HCT116 (cell line): ENCODE data around the gene KRT5. TPM values are rescaled to one million over a fixed set of nuclear protein-coding genes. Genes with fewer than 3 reads are reported as not detected.

Experiments used
- ATAC-seq: fragments of 200-7000 bp; cut with Tn5 transposase; 2 replicates; pipeline ENCODE4 v1.9.1; 2020; ENCODE audit warnings: mild to moderate bottlenecking, moderate library complexity
- BruUV-seq: library from RNA; stranded (reverse); fragments of 400-500 nt; replicated peaks from 2 replicates; lab custom pipeline; 2021; lab: Mats Ljungman, UMichigan
- CTCF ChIA-PET: fragments of 300-600 bp; sonication (Branson Sonifier 250); formaldehyde crosslinking; loops from one replicate; lab custom pipeline; 2021; ENCODE audit warnings: antibody characterized with exemption; lab: Charles Lee
- POLR2A ChIA-PET: fragments of 300-600, 350-600 bp; sonication (Branson Sonifier 250); formaldehyde crosslinking; loops from one replicate; lab custom pipeline; 2021; ENCODE audit warnings: antibody characterized with exemption; lab: Charles Lee
- RAD21 ChIA-PET, 2 experiments: fragments of 300-600 bp; sonication (Branson Sonifier 250); formaldehyde crosslinking; loops; one replicate each; lab custom pipeline; 2023; ENCODE audit warnings: low total read pairs in 2 of 2; ENCODE audit not compliant: uncharacterized antibody in 2 of 2, unreplicated experiment in 2 of 2, low non-redundant PET in 1 of 2; lab: Charles Lee
- DNase-seq: peaks from one replicate; pipeline ENCODE4 v3.0.0-alpha.2; 2010; ENCODE audit warnings: low read depth, low spot score
- H2AFZ ChIP-seq: fragments of 200-600 bp; shearing (Covaris generic), sonication (generic); 2 replicates; pipeline ENCODE4 v1.6.1; 2017; ENCODE audit warnings: low read depth, mixed run types, mixed read lengths, antibody characterized with exemption, low read length; ENCODE audit not compliant: poor library complexity, severe bottlenecking
- H3K27ac ChIP-seq: 2 replicates; pipeline ENCODE4 v1.5.1; 2012; ENCODE audit warnings: low read depth, low read length
- H3K27me3 ChIP-seq: fragments of 200-600 bp; sonication (generic); 2 replicates; pipeline ENCODE4 v1.6.1; 2016; ENCODE audit warnings: mixed run types, low read length, mixed read lengths; ENCODE audit not compliant: insufficient read depth
- H3K36me3 ChIP-seq, 2 experiments: fragments of 200-500 bp in 1 of 2; fragments of 200-600 bp in 1 of 2; sonication (Bioruptor generic) in 1 of 2; sonication (generic) in 1 of 2; 2 replicates each; pipeline versions ENCODE4 v1.5.1 to v1.6.1; 2014 to 2016; ENCODE audit warnings: low read length in 2 of 2, inconsistent platforms in 1 of 2, mixed read lengths in 1 of 2, mixed run types in 1 of 2; ENCODE audit not compliant: insufficient read depth in 2 of 2, control insufficient read depth in 1 of 2
- H3K4me1 ChIP-seq, 2 experiments: fragments of 200-600 bp in 1 of 2; sonication (generic) in 1 of 2; 2 replicates each; pipeline versions ENCODE4 v1.5.1 to v1.6.1; 2012 to 2017; ENCODE audit warnings: low read length in 2 of 2, inconsistent platforms in 1 of 2, mild to moderate bottlenecking in 1 of 2, mixed read lengths in 1 of 2, mixed run types in 1 of 2, moderate library complexity in 1 of 2; ENCODE audit not compliant: insufficient read depth in 2 of 2, control insufficient read depth in 1 of 2
- H3K4me2 ChIP-seq: fragments of 200-600 bp; sonication (generic); 2 replicates; pipeline ENCODE4 v1.6.1; 2017; ENCODE audit warnings: mixed run types, low read length, mixed read lengths
- H3K4me3 ChIP-seq, 2 experiments: fragments of 200-600 bp in 1 of 2; sonication (generic) in 1 of 2; replicated peaks in 1 of 2; 2 replicates each; pipeline ENCODE4 v1.5.1; 2011 to 2016; ENCODE audit warnings: low read length in 2 of 2, control low read depth in 1 of 2, low read depth in 1 of 2, mild to moderate bottlenecking in 1 of 2, mixed read lengths in 1 of 2, mixed run types in 1 of 2
- H3K79me2 ChIP-seq: fragments of 200-600 bp; sonication (generic); 2 replicates; pipeline ENCODE4 v1.6.1; 2017; ENCODE audit warnings: mild to moderate bottlenecking, mixed run types, low read length, moderate library complexity, mixed read lengths; ENCODE audit not compliant: insufficient read depth
- H3K9ac ChIP-seq: fragments of 200-600 bp; sonication (generic); 2 replicates; pipeline ENCODE4 v1.6.1; 2016; ENCODE audit warnings: low read length, mixed read lengths
- H3K9me2 ChIP-seq: fragments of 200-600 bp; sonication (generic), shearing (Covaris generic); 2 replicates; pipeline ENCODE4 v1.6.1; 2017; ENCODE audit warnings: mixed run types, mild to moderate bottlenecking, moderate library complexity; ENCODE audit not compliant: insufficient read depth
- H3K9me3 ChIP-seq, 2 experiments: fragments of 200-500 bp in 1 of 2; fragments of 200-600 bp in 1 of 2; sonication (Bioruptor generic) in 1 of 2; sonication (generic) in 1 of 2; 2 replicates each; pipeline ENCODE4 v1.6.1; 2014 to 2017; ENCODE audit warnings: low read length in 2 of 2, mixed read lengths in 2 of 2, inconsistent platforms in 1 of 2, low read depth in 1 of 2, mild to moderate bottlenecking in 1 of 2, mixed run types in 1 of 2, moderate library complexity in 1 of 2; ENCODE audit not compliant: control insufficient read depth in 1 of 2, insufficient read depth in 1 of 2
- H4K20me1 ChIP-seq: fragments of 200-600 bp; sonication (generic), shearing (Covaris generic); 2 replicates; pipeline ENCODE4 v1.6.1; 2017; ENCODE audit warnings: mixed run types, mild to moderate bottlenecking, moderate library complexity; ENCODE audit not compliant: insufficient read depth
- CBX3 ChIP-seq: IDR thresholded peaks from 2 replicates; pipeline ENCODE4 v1.6.1; 2012; ENCODE audit warnings: low read depth
- EZH2phosphoT487 ChIP-seq: fragments of 200-600 bp; IDR thresholded peaks from 2 replicates; pipeline ENCODE4 v1.6.1; 2018; ENCODE audit warnings: antibody characterized with exemption, borderline replicate concordance
- JUND ChIP-seq: IDR thresholded peaks from 2 replicates; pipeline ENCODE4 v1.6.1; 2012
- POLR2AphosphoS5 ChIP-seq: IDR thresholded peaks from 2 replicates; pipeline ENCODE4 v1.6.1; 2011; ENCODE audit warnings: mild to moderate bottlenecking, low read depth, low read length, moderate library complexity
- RAD21 ChIP-seq: IDR thresholded peaks from 2 replicates; pipeline ENCODE4 v1.6.1; 2012; ENCODE audit warnings: low read depth, mild to moderate bottlenecking
- SIN3A ChIP-seq: IDR thresholded peaks from 2 replicates; pipeline ENCODE4 v1.6.1; 2012; ENCODE audit warnings: low read depth
- TCF7L2 ChIP-seq: IDR thresholded peaks from 2 replicates; pipeline ENCODE4 v1.7.0; 2011; ENCODE audit warnings: borderline replicate concordance, inconsistent platforms; ENCODE audit not compliant: insufficient read depth, insufficient read length; ENCODE audit errors: extremely low read depth
- YY1 ChIP-seq: IDR thresholded peaks from 2 replicates; pipeline ENCODE4 v1.6.1; 2011; ENCODE audit warnings: low read length, low read depth, moderate library complexity, mild to moderate bottlenecking; ENCODE audit not compliant: insufficient replicate concordance; ENCODE audit errors: extremely low read depth
- ZFX ChIP-seq: fragments of 450-650 bp; IDR thresholded peaks from 2 replicates; pipeline ENCODE4 v1.6.1; 2017
- intact Hi-C: fragments of 100-400 bp; cut with micrococcal nuclease; formaldehyde crosslinking; loops from 2 replicates; pipeline ENCODE4 v1.10.0; 2022
- total RNA-seq: library from RNA; stranded (reverse); gene quantifications from one replicate; pipeline ENCODE4 v1.2.1, GENCODE V29; 2021; ENCODE audit not compliant: unreplicated experiment
- TF ChIP-seq, protein P1 (sequence below), 3 experiments: fragments of 200-600 bp in 1 of 3; sonication (generic) in 1 of 3; IDR thresholded peaks in 2 of 3; conservative IDR thresholded peaks in 1 of 3; 2 replicates each; pipeline ENCODE4 v1.5.1; 2012 to 2017; ENCODE audit warnings: low read depth in 2 of 3, low read length in 2 of 3, antibody characterized with exemption in 1 of 3, borderline replicate concordance in 1 of 3, control low read depth in 1 of 3, mild to moderate bottlenecking in 1 of 3, mixed read lengths in 1 of 3, mixed run types in 1 of 3, moderate library complexity in 1 of 3; ENCODE audit not compliant: insufficient read depth in 1 of 3
- TF ChIP-seq, protein P2 (sequence below): IDR thresholded peaks from 2 replicates; pipeline ENCODE4 v1.6.1; 2012
- TF ChIP-seq, protein P3 (sequence below): IDR thresholded peaks from 2 replicates; pipeline ENCODE4 v1.6.1; 2011; ENCODE audit warnings: mild to moderate bottlenecking, low read length, moderate library complexity; ENCODE audit not compliant: insufficient replicate concordance; ENCODE audit errors: extremely low read depth
- TF ChIP-seq, protein P4 (sequence below): IDR thresholded peaks from 2 replicates; pipeline ENCODE4 v1.6.1; 2012

The KRT5 gene
- total RNA-seq, 1 experiment from 2014 or later = 0.44 TPM

DNA sequence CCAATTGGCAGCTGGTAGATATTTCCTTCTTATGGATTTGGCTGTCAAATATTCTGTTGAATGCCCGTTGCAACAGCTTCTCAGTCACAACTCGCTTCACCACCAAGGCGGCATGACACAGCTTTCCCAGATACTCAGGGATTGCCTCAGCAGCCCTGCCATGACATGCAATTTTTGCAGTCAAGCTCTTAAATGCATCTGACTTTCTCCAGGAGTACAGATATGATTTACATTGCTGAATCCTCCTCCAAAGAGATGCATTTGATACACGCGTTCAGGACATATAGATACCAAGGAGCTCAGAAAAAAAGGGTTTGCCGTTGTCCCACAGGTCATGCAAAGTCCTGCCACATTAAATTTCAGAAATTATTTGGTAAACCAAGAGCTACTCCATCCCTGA is 6.5 kb downstream of the KRT5 start:
- no peaks in the 10 kb centered on the region for H3K27me3 ChIP-seq
- TF ChIP-seq ZFX = no peak
- TF ChIP-seq POLR2AphosphoS5 = no peak
- TF ChIP-seq RAD21 = no peak
- TF ChIP-seq, protein P1, sequence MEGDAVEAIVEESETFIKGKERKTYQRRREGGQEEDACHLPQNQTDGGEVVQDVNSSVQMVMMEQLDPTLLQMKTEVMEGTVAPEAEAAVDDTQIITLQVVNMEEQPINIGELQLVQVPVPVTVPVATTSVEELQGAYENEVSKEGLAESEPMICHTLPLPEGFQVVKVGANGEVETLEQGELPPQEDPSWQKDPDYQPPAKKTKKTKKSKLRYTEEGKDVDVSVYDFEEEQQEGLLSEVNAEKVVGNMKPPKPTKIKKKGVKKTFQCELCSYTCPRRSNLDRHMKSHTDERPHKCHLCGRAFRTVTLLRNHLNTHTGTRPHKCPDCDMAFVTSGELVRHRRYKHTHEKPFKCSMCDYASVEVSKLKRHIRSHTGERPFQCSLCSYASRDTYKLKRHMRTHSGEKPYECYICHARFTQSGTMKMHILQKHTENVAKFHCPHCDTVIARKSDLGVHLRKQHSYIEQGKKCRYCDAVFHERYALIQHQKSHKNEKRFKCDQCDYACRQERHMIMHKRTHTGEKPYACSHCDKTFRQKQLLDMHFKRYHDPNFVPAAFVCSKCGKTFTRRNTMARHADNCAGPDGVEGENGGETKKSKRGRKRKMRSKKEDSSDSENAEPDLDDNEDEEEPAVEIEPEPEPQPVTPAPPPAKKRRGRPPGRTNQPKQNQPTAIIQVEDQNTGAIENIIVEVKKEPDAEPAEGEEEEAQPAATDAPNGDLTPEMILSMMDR (IDR thresholded peaks at IDR 0.05 in 2 of 3, conservative IDR thresholded peaks at IDR 0.05 in 1 of 3; ENCODE audit: borderline replicate concordance in 1 of 3, insufficient read depth in 1 of 3, low read depth in 2 of 3, low read length in 2 of 3) = no peak
- no peak for TF ChIP-seq TCF7L2
- no peak for TF ChIP-seq EZH2phosphoT487
- TF ChIP-seq YY1 = no peak
- no peak for TF ChIP-seq CBX3
- TF ChIP-seq, protein P2, sequence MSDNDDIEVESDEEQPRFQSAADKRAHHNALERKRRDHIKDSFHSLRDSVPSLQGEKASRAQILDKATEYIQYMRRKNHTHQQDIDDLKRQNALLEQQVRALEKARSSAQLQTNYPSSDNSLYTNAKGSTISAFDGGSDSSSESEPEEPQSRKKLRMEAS = no peak
- no peak for TF ChIP-seq JUND
- TF ChIP-seq, protein P3, sequence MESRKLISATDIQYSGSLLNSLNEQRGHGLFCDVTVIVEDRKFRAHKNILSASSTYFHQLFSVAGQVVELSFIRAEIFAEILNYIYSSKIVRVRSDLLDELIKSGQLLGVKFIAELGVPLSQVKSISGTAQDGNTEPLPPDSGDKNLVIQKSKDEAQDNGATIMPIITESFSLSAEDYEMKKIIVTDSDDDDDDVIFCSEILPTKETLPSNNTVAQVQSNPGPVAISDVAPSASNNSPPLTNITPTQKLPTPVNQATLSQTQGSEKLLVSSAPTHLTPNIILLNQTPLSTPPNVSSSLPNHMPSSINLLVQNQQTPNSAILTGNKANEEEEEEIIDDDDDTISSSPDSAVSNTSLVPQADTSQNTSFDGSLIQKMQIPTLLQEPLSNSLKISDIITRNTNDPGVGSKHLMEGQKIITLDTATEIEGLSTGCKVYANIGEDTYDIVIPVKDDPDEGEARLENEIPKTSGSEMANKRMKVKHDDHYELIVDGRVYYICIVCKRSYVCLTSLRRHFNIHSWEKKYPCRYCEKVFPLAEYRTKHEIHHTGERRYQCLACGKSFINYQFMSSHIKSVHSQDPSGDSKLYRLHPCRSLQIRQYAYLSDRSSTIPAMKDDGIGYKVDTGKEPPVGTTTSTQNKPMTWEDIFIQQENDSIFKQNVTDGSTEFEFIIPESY = no peak
- TF ChIP-seq, protein P4, sequence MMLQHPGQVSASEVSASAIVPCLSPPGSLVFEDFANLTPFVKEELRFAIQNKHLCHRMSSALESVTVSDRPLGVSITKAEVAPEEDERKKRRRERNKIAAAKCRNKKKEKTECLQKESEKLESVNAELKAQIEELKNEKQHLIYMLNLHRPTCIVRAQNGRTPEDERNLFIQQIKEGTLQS = no peak
- no peak for TF ChIP-seq SIN3A
- no peak overlapping the region for H3K4me2 ChIP-seq
- H3K4me3 ChIP-seq = no peak overlapping the region
- peaks cover 0 to 12% of the 10 kb centered on the region in 2 experiments; a peak in 2 of 4 replicates for H3K4me1 ChIP-seq
- no peak overlapping the region for H3K27ac ChIP-seq
- ATAC-seq = no peak
- CTCF ChIA-PET = no interaction called here
- RAD21 ChIA-PET = no interaction called here
- H4K20me1 ChIP-seq = no peaks in the 10 kb centered on the region
- DNase-seq = no peak
- POLR2A ChIA-PET = no interaction called here
- H3K9me3 ChIP-seq = no peaks in the 10 kb centered on the region
- no TSS peak for BruUV-seq
- H2AFZ ChIP-seq = no peak overlapping the region
- intact Hi-C loops = no loop called here
- no peak overlapping the region for H3K9ac ChIP-seq
- no peaks in the 10 kb centered on the region for H3K9me2 ChIP-seq
- no peaks in the 10 kb centered on the region for H3K79me2 ChIP-seq
- no peaks in the 10 kb centered on the region for H3K36me3 ChIP-seq
